HepG2 (cell line): ENCODE data around the gene AGAP1. TPM values are rescaled to one million over a fixed set of nuclear protein-coding genes. Genes with fewer than 3 reads are reported as not detected.

Experiments
- ATAC-seq: fragments of 200-7000 bp; cut with Tn5 transposase; 3 replicates; pipeline ENCODE4 v1.9.1; 2020; ENCODE audit warnings: mild to moderate bottlenecking, moderate library complexity
- BruUV-seq: library from RNA; stranded (reverse); fragments of 400-500 nt; replicated peaks from 2 replicates; lab custom pipeline; 2021; lab: Mats Ljungman, UMichigan
- CTCF ChIA-PET: fragments of 300-600 bp; formaldehyde crosslinking; extraction: SDS; loops from one replicate; lab custom pipeline; 2021; ENCODE audit warnings: low total read pairs, inconsistent platforms, low intra/inter-chr PET ratio; lab: Yijun Ruan, JAX
- POLR2A ChIA-PET: fragments of 350-600 bp; sonication (Branson Sonifier 250); formaldehyde crosslinking; loops from one replicate; lab custom pipeline; 2020; ENCODE audit warnings: antibody characterized with exemption, inconsistent platforms; lab: Yijun Ruan, JAX
- DNase-seq: peaks from one replicate; pipeline ENCODE4 v3.0.0-alpha.2; 2015; ENCODE audit warnings: low spot score
- FAIRE-seq: peaks from 3 replicates; lab custom pipeline; 2011; peaks lifted over from hg19 to GRCh38; lab: Jason Lieb, UNC
- H2AFZ ChIP-seq: one replicate; pipeline ENCODE4 v1.6.1; 2011; ENCODE audit warnings: low read length, inconsistent platforms
- H3K27ac ChIP-seq: fragments of 300-600 bp; 3 replicates; pipeline ENCODE4 v1.8.0; 2011; ENCODE audit warnings: mixed run types, mild to moderate bottlenecking, mixed read lengths, low read length, inconsistent platforms; ENCODE audit not compliant: insufficient read depth; ENCODE audit errors: extremely low read length
- H3K27me3 ChIP-seq, 2 experiments: fragments of 200-600 bp in 1 of 2; 2 replicates in 1 of 2; 3 replicates in 1 of 2; pipeline versions ENCODE4 v1.6.0 to v1.8.0; 2011; ENCODE audit warnings: low read length in 2 of 2, mild to moderate bottlenecking in 2 of 2, moderate library complexity in 2 of 2, inconsistent platforms in 1 of 2; ENCODE audit not compliant: insufficient read depth in 2 of 2, control insufficient read depth in 1 of 2
- H3K36me3 ChIP-seq, 2 experiments: fragments of 200-600 bp in 1 of 2; replicated peaks in 1 of 2; 2 replicates in 1 of 2; 3 replicates in 1 of 2; pipeline versions ENCODE4 v1.5.1 to v1.8.0; 2011; ENCODE audit warnings: low read length in 2 of 2, inconsistent platforms in 1 of 2; ENCODE audit not compliant: insufficient read depth in 2 of 2, control insufficient read depth in 1 of 2
- H3K4me1 ChIP-seq: 2 replicates; pipeline ENCODE4 v1.5.1; 2012; ENCODE audit warnings: low read length, inconsistent platforms; ENCODE audit not compliant: insufficient read depth
- H3K4me2 ChIP-seq: 2 replicates; pipeline ENCODE4 v1.6.0; 2011; ENCODE audit warnings: low read depth, low read length, inconsistent platforms
- H3K4me3 ChIP-seq, 3 experiments: fragments of 200-600 bp in 1 of 3; sonication (generic), shearing (Covaris generic) in 1 of 3; replicated peaks in 1 of 3; 2 replicates each; pipeline ENCODE4 v1.5.1; 2011 to 2016; ENCODE audit warnings: low read length in 3 of 3, inconsistent platforms in 2 of 3, low read depth in 2 of 3, mild to moderate bottlenecking in 2 of 3, control low read depth in 1 of 3, mixed read lengths in 1 of 3; ENCODE audit not compliant: insufficient read depth in 1 of 3
- H3K79me2 ChIP-seq: one replicate; pipeline ENCODE4 v1.6.1; 2011; ENCODE audit warnings: low read length, inconsistent platforms; ENCODE audit not compliant: insufficient read depth
- H3K9ac ChIP-seq: 2 replicates; pipeline ENCODE4 v1.6.0; 2011; ENCODE audit warnings: mild to moderate bottlenecking, low read depth, low read length, inconsistent platforms; ENCODE audit not compliant: insufficient read depth
- H3K9me3 ChIP-seq: 2 replicates; pipeline ENCODE4 v1.5.1; 2012; ENCODE audit warnings: mild to moderate bottlenecking, low read length
- H4K20me1 ChIP-seq: 2 replicates; pipeline ENCODE4 v1.6.0; 2011; ENCODE audit warnings: inconsistent platforms, mild to moderate bottlenecking, low read length, moderate library complexity; ENCODE audit not compliant: insufficient read depth
- DNMT3B ChIP-seq: conservative IDR thresholded peaks from 2 replicates; pipeline ENCODE4 v1.6.1; 2016; ENCODE audit warnings: missing biosample characterization, control low read depth
- GMEB2 ChIP-seq: IDR thresholded peaks from 2 replicates; pipeline ENCODE4 v1.6.1; 2016; ENCODE audit warnings: missing biosample characterization, missing genetic modification reagents, low read depth
- IRX3 ChIP-seq: sonication (generic); formaldehyde crosslinking; IDR thresholded peaks from 2 replicates; pipeline ENCODE4 v1.8.1; 2023; ENCODE audit warnings: mild to moderate bottlenecking, low read depth, missing genetic modification reagents, borderline replicate concordance
- PTBP1 ChIP-seq: fragments of 200-400 bp; formaldehyde crosslinking; IDR thresholded peaks from 2 replicates; pipeline ENCODE4 v1.6.1; 2018; ENCODE audit warnings: low read length, low read depth; ENCODE audit not compliant: poor library complexity, severe bottlenecking
- RFX5 ChIP-seq: IDR thresholded peaks from 2 replicates; pipeline ENCODE4 v1.6.1; 2011; ENCODE audit warnings: low read depth, low read length, improper control_type of control experiment
- SP2 ChIP-seq: sonication (generic); formaldehyde crosslinking; IDR thresholded peaks from 2 replicates; pipeline ENCODE4 v1.5.1; 2020; ENCODE audit warnings: mild to moderate bottlenecking, missing genetic modification reagents
- ZFY ChIP-seq: sonication (generic); formaldehyde crosslinking; IDR thresholded peaks from 2 replicates; pipeline ENCODE4 v1.4.0; 2020; ENCODE audit warnings: missing genetic modification reagents
- ZNF543 ChIP-seq: sonication (generic); formaldehyde crosslinking; IDR thresholded peaks from 2 replicates; pipeline ENCODE4 v1.4.0; 2020; ENCODE audit warnings: mild to moderate bottlenecking, missing genetic modification reagents
- ZNF556 ChIP-seq: sonication (generic); formaldehyde crosslinking; IDR thresholded peaks from 2 replicates; pipeline ENCODE4 v1.4.0; 2020; ENCODE audit warnings: mild to moderate bottlenecking, missing genetic modification reagents, borderline replicate concordance
- ZNF577 ChIP-seq: sonication (generic); formaldehyde crosslinking; IDR thresholded peaks from 2 replicates; pipeline ENCODE4 v1.4.0; 2020; ENCODE audit warnings: mild to moderate bottlenecking, low read depth, missing genetic modification reagents, borderline replicate concordance
- ZNF652 ChIP-seq: IDR thresholded peaks from 2 replicates; pipeline ENCODE4 v1.6.1; 2016; ENCODE audit warnings: low read depth, borderline replicate concordance
- WGBS: methylation state at CpG from one replicate; pipeline ENCODE4 v1.1.6; 2017; ENCODE audit warnings: low lambda C conversion rate; 5-methylcytosine and 5-hydroxymethylcytosine counted together
- in situ Hi-C: cut with HindIII; loops from 2 replicates; pipeline ENCODE4 v1.10.0; 2017; ENCODE audit warnings: low pct_unique_long_range_greater_than_20kb; ENCODE audit not compliant: extremely low pct_ligation_motif_present
- intact Hi-C: fragments of 100-400 bp; cut with micrococcal nuclease; formaldehyde crosslinking; loops from one replicate; pipeline ENCODE4 v1.10.0; 2022; ENCODE audit not compliant: unreplicated experiment
- polyA plus RNA-seq, 8 experiments: library from polyadenylated mRNA; depleted of rRNA in 3 of 8; stranded (reverse) in 7 of 8; unstranded in 1 of 8; fragments of >200 nt; fragmentation: Illumina TruSeq in 4 of 8; extraction: Trizol in 4 of 8; gene quantifications; 2 replicates each; pipeline versions ENCODE4 v1.2.1 to v1.2.3, GENCODE V29; 2011 to 2016; ENCODE audit warnings: low read depth in 4 of 8, missing spikeins in 1 of 8, mixed read lengths in 1 of 8; ENCODE audit not compliant: insufficient read depth in 1 of 8
- total RNA-seq, 5 experiments: library from RNA; depleted of rRNA; stranded (reverse); fragments of >200 nt; fragmentation: Illumina TruSeq; extraction: Trizol; gene quantifications; 2 replicates each; pipeline ENCODE4 v1.2.3, GENCODE V29; 2016; ENCODE audit warnings: low read depth in 1 of 5
- TF ChIP-seq, protein P1 (sequence below): sonication (generic); formaldehyde crosslinking; IDR thresholded peaks from 2 replicates; pipeline ENCODE4 v1.5.0; 2020; ENCODE audit warnings: missing genetic modification reagents

The AGAP1 gene
- total and polyA plus RNA-seq, 2 of the 13 experiments (the other 11 are each of a cell fraction or from before 2014, with no cell fraction given) = 21.2 to 32.7 TPM

- Histone ChIP-seq H3K4me3 (no peak overlapping the region), H2AFZ (no peak overlapping the region), H3K4me2 (no peak overlapping the region), H3K9ac (no peak overlapping the region), H3K79me2 (no peaks in the 10 kb centered on the region), H3K36me3 (peaks cover 10 to 34% of the 10 kb centered on the region in 2 experiments), H4K20me1 (no peaks in the 10 kb centered on the region), H3K27me3 (no peaks in the 10 kb centered on the region), H3K27ac (no peak overlapping the region), H3K9me3 (no peaks in the 10 kb centered on the region), H3K4me1 (0 out of 2 replicates have a peak, but pooled peaks cover 1% of the 10 kb centered on the region)
- intact Hi-C loops = no loop called here
- FAIRE-seq (no peak), DNase-seq (no peak), ATAC-seq (no peak)
- no TSS peak for BruUV-seq
- 98% methylated on average over 14 of the region's 15 CpGs for WGBS
- in situ Hi-C loops = no loop called here
- ChIA-PET CTCF (no interaction called here), POLR2A (no interaction called here)
- no peak for TF ChIP-seq DNMT3B
- TF ChIP-seq ZNF652 (CRISPR knock-in tag) = no peak
- no peak for TF ChIP-seq RFX5
- TF ChIP-seq GMEB2 = no peak
- no peak for TF ChIP-seq SP2
- TF ChIP-seq ZFY = no peak
- TF ChIP-seq IRX3 (CRISPR knock-in tag) = no peak
- TF ChIP-seq ZNF556 (CRISPR knock-in tag) = no peak
- no peak for TF ChIP-seq ZNF577 (CRISPR knock-in tag)
- TF ChIP-seq, protein P1, sequence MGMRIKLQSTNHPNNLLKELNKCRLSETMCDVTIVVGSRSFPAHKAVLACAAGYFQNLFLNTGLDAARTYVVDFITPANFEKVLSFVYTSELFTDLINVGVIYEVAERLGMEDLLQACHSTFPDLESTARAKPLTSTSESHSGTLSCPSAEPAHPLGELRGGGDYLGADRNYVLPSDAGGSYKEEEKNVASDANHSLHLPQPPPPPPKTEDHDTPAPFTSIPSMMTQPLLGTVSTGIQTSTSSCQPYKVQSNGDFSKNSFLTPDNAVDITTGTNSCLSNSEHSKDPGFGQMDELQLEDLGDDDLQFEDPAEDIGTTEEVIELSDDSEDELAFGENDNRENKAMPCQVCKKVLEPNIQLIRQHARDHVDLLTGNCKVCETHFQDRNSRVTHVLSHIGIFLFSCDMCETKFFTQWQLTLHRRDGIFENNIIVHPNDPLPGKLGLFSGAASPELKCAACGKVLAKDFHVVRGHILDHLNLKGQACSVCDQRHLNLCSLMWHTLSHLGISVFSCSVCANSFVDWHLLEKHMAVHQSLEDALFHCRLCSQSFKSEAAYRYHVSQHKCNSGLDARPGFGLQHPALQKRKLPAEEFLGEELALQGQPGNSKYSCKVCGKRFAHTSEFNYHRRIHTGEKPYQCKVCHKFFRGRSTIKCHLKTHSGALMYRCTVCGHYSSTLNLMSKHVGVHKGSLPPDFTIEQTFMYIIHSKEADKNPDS = no peak
- no peak for TF ChIP-seq PTBP1
- TF ChIP-seq ZNF543 (CRISPR knock-in tag) = no peak
Observed at GRCh38 chr2:235931676-235932075, 437.8 kb downstream of the AGAP1 start.
